Caco-2 (cell line): Measurements from ENCODE around the gene TNRC6C. TPM values are rescaled to one million over a fixed set of nuclear protein-coding genes. Genes with fewer than 3 reads are reported as not detected.

Source experiments
- BruUV-seq: library from RNA; stranded (reverse); fragments of 400-500 nt; replicated peaks from 2 replicates; lab custom pipeline; 2021; lab: Mats Ljungman, UMichigan
- CTCF ChIA-PET: fragments of 300-600 bp; sonication (Branson Sonifier 250); formaldehyde crosslinking; loops from one replicate; lab custom pipeline; 2022; ENCODE audit warnings: antibody characterized with exemption; lab: Charles Lee
- POLR2A ChIA-PET: fragments of 300-600 bp; sonication (Branson Sonifier 250); formaldehyde crosslinking; loops from one replicate; lab custom pipeline; 2022; ENCODE audit warnings: antibody characterized with exemption; lab: Charles Lee
- DNase-seq, 2 experiments: peaks; one replicate each; pipeline versions ENCODE4 v3.0.0 to v3.0.0-alpha.2; 2020 to 2022
- H3K27me3 ChIP-seq: replicated peaks from 2 replicates; pipeline ENCODE4 v1.6.0; 2011; ENCODE audit warnings: low read length; ENCODE audit not compliant: control insufficient read depth, insufficient read depth
- H3K36me3 ChIP-seq: 2 replicates; pipeline ENCODE4 v1.5.1; 2011; ENCODE audit warnings: low read length; ENCODE audit not compliant: control insufficient read depth, insufficient read depth
- H3K4me1 ChIP-seq: fragments of 250-450 bp; sonication (Bioruptor Pico); 2 replicates; pipeline ENCODE4 v1.5.1; 2020; ENCODE audit warnings: mild to moderate bottlenecking
- H3K4me3 ChIP-seq: 2 replicates; pipeline ENCODE4 v1.5.1; 2011; ENCODE audit warnings: low read depth, mild to moderate bottlenecking, control low read depth, low read length
- H3K9me3 ChIP-seq: fragments of 250-450 bp; sonication (Bioruptor Pico); 2 replicates; pipeline ENCODE4 v1.5.1; 2020; ENCODE audit warnings: mild to moderate bottlenecking, moderate library complexity
- H3K27ac Mint-ChIP-seq: one replicate; pipeline ENCODE4 v1.8.0; 2022; ENCODE audit warnings: mixed read lengths; ENCODE audit not compliant: unreplicated experiment
- H3K27me3 Mint-ChIP-seq: one replicate; pipeline ENCODE4 v1.8.0; 2022; ENCODE audit warnings: mixed read lengths; ENCODE audit not compliant: insufficient read depth, unreplicated experiment
- H3K36me3 Mint-ChIP-seq: one replicate; pipeline ENCODE4 v1.8.0; 2022; ENCODE audit warnings: mild to moderate bottlenecking, mixed read lengths; ENCODE audit not compliant: insufficient read depth, unreplicated experiment
- H3K4me1 Mint-ChIP-seq: one replicate; pipeline ENCODE4 v1.8.0; 2022; ENCODE audit warnings: low read depth, mixed read lengths; ENCODE audit not compliant: unreplicated experiment
- H3K4me3 Mint-ChIP-seq: one replicate; pipeline ENCODE4 v1.8.0; 2022; ENCODE audit warnings: mild to moderate bottlenecking, moderate library complexity, mixed read lengths; ENCODE audit not compliant: unreplicated experiment
- H3K9me3 Mint-ChIP-seq: one replicate; pipeline ENCODE4 v1.8.0; 2022; ENCODE audit warnings: mixed read lengths; ENCODE audit not compliant: unreplicated experiment
- intact Hi-C: fragments of 100-400 bp; cut with micrococcal nuclease; formaldehyde crosslinking; loops from one replicate; pipeline ENCODE4 v1.10.0; 2022; ENCODE audit not compliant: unreplicated experiment
- total RNA-seq: library from RNA; stranded (reverse); gene quantifications from 2 replicates; pipeline ENCODE4 v1.2.3, GENCODE V29; 2022
- TF ChIP-seq, protein P1 (sequence below), 2 experiments: fragments of 200-600 bp in 1 of 2; IDR thresholded peaks; 1 replicate in 1 of 2; 2 replicates in 1 of 2; pipeline versions ENCODE4 v1.5.1 to v1.8.0; 2011 to 2022; ENCODE audit warnings: antibody characterized with exemption in 1 of 2, control low read depth in 1 of 2, inconsistent platforms in 1 of 2, low read depth in 1 of 2, low read length in 1 of 2, mild to moderate bottlenecking in 1 of 2, moderate library complexity in 1 of 2; ENCODE audit not compliant: insufficient read depth in 1 of 2, severe bottlenecking in 1 of 2, unreplicated experiment in 1 of 2

The TNRC6C gene
- total RNA-seq, 1 experiment from 2014 or later, result 17.9 TPM

DNA sequence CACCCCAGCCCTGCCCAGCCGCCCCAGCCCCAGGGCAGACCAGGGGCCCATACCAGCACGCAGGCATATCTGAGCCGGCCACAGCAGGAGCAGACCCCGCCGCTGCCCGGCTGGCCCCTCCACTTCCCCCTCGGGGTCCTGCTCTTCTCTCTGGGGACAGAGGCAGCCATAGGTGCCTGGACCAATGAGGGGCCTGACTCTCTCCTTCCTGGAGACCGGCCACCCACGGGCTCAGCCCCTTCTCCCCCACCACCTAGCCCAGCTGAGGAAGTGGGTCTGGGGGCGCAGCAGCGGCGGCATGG lies 166.3 kb downstream of the TNRC6C start:
- TF ChIP-seq, protein P1, sequence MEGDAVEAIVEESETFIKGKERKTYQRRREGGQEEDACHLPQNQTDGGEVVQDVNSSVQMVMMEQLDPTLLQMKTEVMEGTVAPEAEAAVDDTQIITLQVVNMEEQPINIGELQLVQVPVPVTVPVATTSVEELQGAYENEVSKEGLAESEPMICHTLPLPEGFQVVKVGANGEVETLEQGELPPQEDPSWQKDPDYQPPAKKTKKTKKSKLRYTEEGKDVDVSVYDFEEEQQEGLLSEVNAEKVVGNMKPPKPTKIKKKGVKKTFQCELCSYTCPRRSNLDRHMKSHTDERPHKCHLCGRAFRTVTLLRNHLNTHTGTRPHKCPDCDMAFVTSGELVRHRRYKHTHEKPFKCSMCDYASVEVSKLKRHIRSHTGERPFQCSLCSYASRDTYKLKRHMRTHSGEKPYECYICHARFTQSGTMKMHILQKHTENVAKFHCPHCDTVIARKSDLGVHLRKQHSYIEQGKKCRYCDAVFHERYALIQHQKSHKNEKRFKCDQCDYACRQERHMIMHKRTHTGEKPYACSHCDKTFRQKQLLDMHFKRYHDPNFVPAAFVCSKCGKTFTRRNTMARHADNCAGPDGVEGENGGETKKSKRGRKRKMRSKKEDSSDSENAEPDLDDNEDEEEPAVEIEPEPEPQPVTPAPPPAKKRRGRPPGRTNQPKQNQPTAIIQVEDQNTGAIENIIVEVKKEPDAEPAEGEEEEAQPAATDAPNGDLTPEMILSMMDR (IDR thresholded peaks at IDR 0.05; ENCODE audit: insufficient read depth in 1 of 2, low read depth in 1 of 2, low read length in 1 of 2, severe bottlenecking in 1 of 2, unreplicated experiment in 1 of 2), result no peak
- H3K4me3 Mint-ChIP-seq, result no peak overlapping the region
- Histone ChIP-seq H3K27me3 (no peaks in the 10 kb centered on the region), H3K4me1 (peaks cover 18% of the 10 kb centered on the region), H3K9me3 (no peaks in the 10 kb centered on the region), H3K36me3 (peaks cover 3% of the 10 kb centered on the region; the same call in 1 of the 2 replicates), H3K4me3 (no peak overlapping the region)
- H3K27ac Mint-ChIP-seq, result no peak overlapping the region
- peaks cover 8% of the 10 kb centered on the region for H3K4me1 Mint-ChIP-seq
- POLR2A ChIA-PET, result no interaction called here
- no peaks in the 10 kb centered on the region for H3K9me3 Mint-ChIP-seq
- no peaks in the 10 kb centered on the region for H3K27me3 Mint-ChIP-seq
- DNase-seq, result no peak
- peaks cover 35% of the 10 kb centered on the region for H3K36me3 Mint-ChIP-seq
- no TSS peak for BruUV-seq
- CTCF ChIA-PET, result no interaction called here
- intact Hi-C loops, result loop anchor here (5.0 kb wide), 2 partner anchors 43 to 63 kb away; partner anchors contain the start of genes AFMID, SYNGR2 and TK1

DNA sequence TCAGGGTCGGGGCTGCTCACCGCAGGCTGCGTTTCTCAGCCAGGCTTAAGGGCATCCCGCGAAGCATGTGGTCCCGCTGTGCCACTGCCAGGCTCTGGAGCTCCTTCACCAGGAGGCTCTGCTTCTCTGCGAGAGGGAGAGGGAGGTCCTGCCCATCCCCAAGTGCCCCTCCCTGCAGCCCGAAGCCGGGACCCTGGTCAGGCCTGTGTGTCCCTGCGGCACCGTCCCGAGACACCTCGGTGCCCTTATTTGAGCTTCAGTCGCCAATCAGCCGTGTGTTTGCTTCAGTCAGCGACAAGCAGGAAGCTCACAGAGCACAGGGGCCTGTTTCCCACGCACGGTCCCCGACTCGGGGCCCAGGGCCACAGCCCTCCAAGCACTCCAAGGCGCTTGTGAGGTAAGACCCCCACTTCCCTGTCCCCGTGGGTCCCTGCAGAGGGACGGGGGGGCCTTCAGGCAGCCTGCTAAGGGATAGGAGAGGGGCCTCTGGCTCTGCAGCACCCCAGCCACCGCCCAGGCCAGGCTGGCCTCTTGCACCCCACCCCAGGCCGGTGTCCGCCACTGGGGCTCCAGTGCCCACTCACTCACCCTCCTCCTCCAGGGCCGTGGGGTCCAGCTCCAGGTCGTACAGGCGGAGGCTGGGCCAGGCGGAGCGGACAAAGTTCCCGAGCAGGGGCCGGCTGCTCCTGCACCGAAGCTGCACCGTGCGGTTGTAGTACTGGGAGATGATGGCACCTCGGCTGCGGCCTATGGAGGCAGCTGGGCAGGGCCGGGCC lies 166.8 kb downstream of the TNRC6C start:
- TF ChIP-seq, protein P1 (IDR thresholded peaks at IDR 0.05; ENCODE audit: insufficient read depth in 1 of 2, low read depth in 1 of 2, low read length in 1 of 2, severe bottlenecking in 1 of 2, unreplicated experiment in 1 of 2), result no peak
- peaks cover 36% of the 10 kb centered on the region for H3K36me3 Mint-ChIP-seq
- H3K4me3 Mint-ChIP-seq, result no peak overlapping the region
- no TSS peak for BruUV-seq
- peaks cover 3% of the 10 kb centered on the region; the same call in 1 of the 2 replicates for H3K36me3 ChIP-seq
- H3K4me1 Mint-ChIP-seq, result peaks cover 9% of the 10 kb centered on the region
- CTCF ChIA-PET, result no interaction called here
- no peak overlapping the region for H3K27ac Mint-ChIP-seq
- POLR2A ChIA-PET, result no interaction called here
- H3K9me3 ChIP-seq, result no peaks in the 10 kb centered on the region
- H3K4me1 ChIP-seq, result peaks cover 18% of the 10 kb centered on the region
- no peak for DNase-seq
- intact Hi-C loops, result loop anchor here (5.0 kb wide), 2 partner anchors 42 to 62 kb away; partner anchors contain the start of genes AFMID, SYNGR2 and TK1
- no peaks in the 10 kb centered on the region for H3K9me3 Mint-ChIP-seq
- H3K27me3 Mint-ChIP-seq, result no peaks in the 10 kb centered on the region
- no peak overlapping the region for H3K4me3 ChIP-seq
- H3K27me3 ChIP-seq, result no peaks in the 10 kb centered on the region

DNA sequence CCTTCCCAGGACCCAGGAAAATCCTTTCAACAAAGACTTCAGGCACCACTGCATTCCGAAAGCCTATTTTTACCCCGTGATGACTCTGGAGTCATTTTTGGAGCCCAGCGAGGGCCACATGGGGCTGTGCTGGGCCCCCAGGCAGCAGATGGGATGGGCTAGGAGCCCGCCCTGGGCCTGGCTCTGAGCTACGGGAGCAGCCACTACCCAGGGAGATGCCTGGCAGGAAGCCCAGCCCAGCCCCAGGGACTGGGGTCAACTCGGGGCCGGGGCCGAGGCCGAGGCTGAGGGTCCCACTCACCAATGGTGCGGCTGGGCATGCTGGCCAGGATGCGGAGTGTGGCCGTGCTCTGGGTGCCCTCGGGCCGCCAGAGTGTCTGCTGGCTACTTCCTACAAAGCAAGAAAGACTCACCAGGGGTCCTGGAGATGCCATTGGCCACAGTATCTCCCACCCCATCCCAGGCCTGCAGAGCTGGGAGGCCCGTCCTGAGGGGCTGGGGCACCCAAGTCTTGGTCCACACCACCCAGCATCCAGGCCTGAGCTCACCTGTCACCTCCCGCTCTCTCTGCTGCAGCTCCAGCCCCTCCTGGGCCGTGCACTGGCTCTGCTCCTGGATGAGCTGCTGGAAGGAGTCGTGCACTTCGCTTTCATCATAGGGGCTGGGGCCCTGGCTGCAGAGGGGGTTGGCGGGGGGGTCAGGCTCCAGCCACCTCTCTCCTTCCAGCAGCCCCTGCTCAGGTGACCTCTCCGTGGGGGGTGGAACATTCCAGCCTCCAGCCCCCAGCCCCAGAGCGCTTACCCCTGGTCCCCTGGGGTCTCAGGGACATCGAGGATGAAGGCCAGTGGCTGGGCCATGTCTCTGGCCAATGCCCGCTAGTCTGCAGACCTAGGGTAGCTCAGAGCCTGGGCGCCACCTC lies 167.7 kb downstream of the TNRC6C start:
- no peak for DNase-seq
- H3K4me3 Mint-ChIP-seq, result no peak overlapping the region
- H3K9me3 Mint-ChIP-seq, result no peaks in the 10 kb centered on the region
- peaks cover 9% of the 10 kb centered on the region for H3K4me1 Mint-ChIP-seq
- H3K4me1 ChIP-seq, result peaks cover 18% of the 10 kb centered on the region
- H3K27me3 ChIP-seq, result no peaks in the 10 kb centered on the region
- ChIA-PET POLR2A (no interaction called here), CTCF (no interaction called here)
- no peak overlapping the region for H3K27ac Mint-ChIP-seq
- H3K36me3 Mint-ChIP-seq, result peaks cover 31% of the 10 kb centered on the region
- peaks cover 3% of the 10 kb centered on the region; the same call in 1 of the 2 replicates for H3K36me3 ChIP-seq
- no peaks in the 10 kb centered on the region for H3K27me3 Mint-ChIP-seq
- no peaks in the 10 kb centered on the region for H3K9me3 ChIP-seq
- TF ChIP-seq, protein P1 (IDR thresholded peaks at IDR 0.05; ENCODE audit: insufficient read depth in 1 of 2, low read depth in 1 of 2, low read length in 1 of 2, severe bottlenecking in 1 of 2, unreplicated experiment in 1 of 2), result no peak
- no TSS peak for BruUV-seq
- intact Hi-C loops, result loop anchor here (5.0 kb wide), 2 partner anchors 41 to 61 kb away; partner anchors contain the start of genes AFMID, SYNGR2 and TK1
- H3K4me3 ChIP-seq, result no peak overlapping the region
